ENCODE data around the gene MANBA.
"Not testable (repeated sequence)": the region's sequence is repeated elsewhere in the genome, so short reads cannot be mapped to it uniquely, and the experiment has no call there.

MANBA gene

DNA sequence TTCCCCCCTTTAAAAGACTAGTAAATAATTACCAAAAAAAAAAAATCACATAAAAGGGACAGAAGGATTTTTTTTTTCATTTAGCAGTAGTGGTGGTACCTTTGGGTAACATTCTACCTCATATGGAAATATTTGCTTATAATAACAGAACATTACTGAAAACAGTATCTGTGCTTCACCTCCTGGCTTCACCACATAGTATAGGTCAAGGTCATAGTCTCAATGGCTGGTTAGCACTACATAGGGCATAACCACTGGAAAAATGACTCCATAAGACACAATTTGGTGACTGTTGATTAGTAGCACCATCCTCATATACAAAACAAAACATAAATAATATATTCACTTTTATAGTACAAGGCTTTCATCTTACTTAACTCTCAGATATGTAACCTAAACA lies 34.7 kb downstream of the MANBA start:
- Histone ChIP-seq H3K36me3 (ENCODE audit: control insufficient read depth, insufficient read depth, low read length) (no peaks in the 10 kb centered on the region), H3K9me3 (ENCODE audit: control insufficient read depth, insufficient read depth, low read length) (no peaks in the 10 kb centered on the region), H3K4me3 (ENCODE audit: low read length) (no peak overlapping the region), H3K27ac (ENCODE audit: low read length) (no peak overlapping the region), H3K27me3 (ENCODE audit: control insufficient read depth, insufficient read depth, low read length) (no peaks in the 10 kb centered on the region), H3K4me1 (ENCODE audit: control insufficient read depth, insufficient read depth, low read length) (no peaks in the 10 kb centered on the region)
- DNase-seq (ENCODE audit: low read depth, low spot score): no peak

DNA sequence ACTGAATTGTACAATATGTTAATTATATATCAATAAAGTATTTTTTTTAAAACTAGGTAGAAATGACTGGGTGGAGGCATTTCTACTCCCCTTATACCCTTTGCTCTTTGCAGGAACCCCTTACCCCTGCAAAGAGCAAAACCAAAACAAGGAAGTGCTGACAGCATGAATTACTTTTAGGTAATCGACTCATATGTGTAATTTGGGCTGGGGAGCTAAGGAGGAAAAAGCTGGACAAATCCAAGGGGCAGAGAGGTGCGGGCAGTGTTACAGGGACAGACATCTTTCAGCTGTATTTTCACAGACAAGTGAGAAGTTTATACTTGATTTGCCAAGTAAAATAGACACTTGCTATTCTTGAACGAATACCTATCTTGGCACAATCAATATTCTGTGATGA lies 35.5 kb downstream of the MANBA start:
- H3K27ac ChIP-seq (ENCODE audit: low read length): no peak overlapping the region
- H3K9me3 ChIP-seq (ENCODE audit: control insufficient read depth, insufficient read depth, low read length): no peaks in the 10 kb centered on the region
- WGBS (ENCODE audit: insufficient coverage, insufficient read length): no CpG with 5 or more reads among the region's 3 CpGs
- H3K36me3 ChIP-seq (ENCODE audit: control insufficient read depth, insufficient read depth, low read length): no peaks in the 10 kb centered on the region
- H3K4me3 ChIP-seq (ENCODE audit: low read length): no peak overlapping the region
- no peaks in the 10 kb centered on the region for H3K4me1 ChIP-seq (ENCODE audit: control insufficient read depth, insufficient read depth, low read length)
- no peak for DNase-seq (ENCODE audit: low read depth, low spot score)
- H3K27me3 ChIP-seq (ENCODE audit: control insufficient read depth, insufficient read depth, low read length): no peaks in the 10 kb centered on the region

DNA sequence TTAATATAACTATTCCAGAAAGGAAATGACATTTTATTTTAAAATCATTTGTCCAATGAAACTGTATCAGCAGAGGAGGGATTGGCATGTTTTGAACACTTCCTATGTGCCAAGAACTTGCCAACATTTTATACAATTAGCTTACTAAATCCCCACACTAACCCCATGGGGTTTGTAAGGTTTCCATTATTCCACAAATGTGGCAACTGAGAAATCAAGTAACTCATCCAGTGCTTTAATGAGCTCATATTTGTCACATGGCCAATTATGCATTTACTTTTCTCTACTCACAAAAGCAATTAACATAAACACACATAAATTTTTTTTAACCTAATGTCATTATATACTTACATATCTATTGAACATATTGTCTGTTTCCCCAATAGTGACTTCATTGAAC lies 37.3 kb downstream of the MANBA start:
- no peaks in the 10 kb centered on the region for H3K36me3 ChIP-seq (ENCODE audit: control insufficient read depth, insufficient read depth, low read length)
- H3K9me3 ChIP-seq (ENCODE audit: control insufficient read depth, insufficient read depth, low read length): no peaks in the 10 kb centered on the region
- H3K4me3 ChIP-seq (ENCODE audit: low read length): no peak overlapping the region
- H3K4me1 ChIP-seq (ENCODE audit: control insufficient read depth, insufficient read depth, low read length): no peaks in the 10 kb centered on the region
- H3K27me3 ChIP-seq (ENCODE audit: control insufficient read depth, insufficient read depth, low read length): no peaks in the 10 kb centered on the region
- H3K27ac ChIP-seq (ENCODE audit: low read length): no peak overlapping the region
- DNase-seq (ENCODE audit: low read depth, low spot score): no peak

DNA sequence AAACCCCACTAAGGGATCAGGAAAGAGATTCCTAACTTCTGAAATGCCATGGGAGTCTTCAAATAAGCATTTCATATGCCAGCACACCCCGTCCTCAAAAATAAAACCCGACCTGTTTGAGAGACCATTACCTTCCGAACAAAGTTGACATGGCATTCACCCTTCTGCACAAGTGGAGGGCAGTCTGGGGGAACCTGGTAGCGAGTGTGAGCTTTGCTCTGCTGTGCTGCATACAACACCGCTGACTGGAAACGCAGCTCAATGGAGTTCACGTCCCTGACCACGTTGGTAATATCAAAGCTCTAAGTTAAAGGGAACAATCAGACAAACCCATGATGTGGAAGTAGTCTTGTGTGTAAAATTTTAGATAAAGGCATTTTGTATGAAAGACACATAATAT lies 38.0 kb downstream of the MANBA start:
- WGBS (ENCODE audit: insufficient coverage, insufficient read length): no CpG with 5 or more reads among the region's 8 CpGs
- no peaks in the 10 kb centered on the region for H3K4me1 ChIP-seq (ENCODE audit: control insufficient read depth, insufficient read depth, low read length)

DNA sequence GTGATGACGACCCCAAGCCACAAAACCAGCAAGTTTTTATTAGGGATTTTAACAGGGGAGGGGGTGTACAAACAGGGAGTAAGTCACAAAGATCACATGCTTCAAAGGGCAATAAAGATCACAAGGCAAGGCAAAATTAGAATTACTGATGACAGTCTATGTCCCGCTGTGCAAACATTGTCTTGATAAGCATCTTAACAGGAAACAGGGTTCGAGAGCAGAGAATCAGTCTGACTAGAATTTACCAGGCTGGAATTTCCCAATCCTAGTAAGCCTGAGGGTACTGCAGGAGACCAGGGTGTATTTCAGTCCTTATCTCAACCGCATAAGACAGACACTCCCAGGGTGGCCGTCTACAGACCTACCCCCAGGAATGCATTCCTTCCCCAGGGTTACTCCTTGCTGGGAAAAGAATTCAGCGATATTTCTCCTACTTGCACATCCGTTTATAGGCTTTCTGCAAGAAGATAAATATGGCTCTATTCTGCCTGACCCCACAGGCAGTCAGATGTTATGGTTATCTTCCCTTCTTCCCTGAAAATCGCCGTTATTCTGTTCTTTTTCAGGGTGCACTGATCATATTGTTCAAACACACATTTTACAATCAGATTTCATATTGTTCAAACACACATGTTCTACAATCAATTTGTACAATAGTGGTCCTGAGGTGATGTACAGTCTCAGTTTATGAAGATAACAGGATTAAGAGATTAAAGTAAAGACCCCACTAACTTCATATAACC lies 41.8 kb downstream of the MANBA start:
- H3K27ac ChIP-seq (ENCODE audit: low read length); H3K36me3 ChIP-seq (ENCODE audit: control insufficient read depth, insufficient read depth, low read length); H3K4me3 ChIP-seq (ENCODE audit: low read length); H3K27me3 ChIP-seq (ENCODE audit: control insufficient read depth, insufficient read depth, low read length); DNase-seq (ENCODE audit: low read depth, low spot score); H3K4me1 ChIP-seq (ENCODE audit: control insufficient read depth, insufficient read depth, low read length); H3K9me3 ChIP-seq (ENCODE audit: control insufficient read depth, insufficient read depth, low read length): not testable (repeated sequence)
- WGBS (ENCODE audit: insufficient coverage, insufficient read length): no CpG with 5 or more reads among the region's 9 CpGs

More for the DNA sequence above, 38.0 kb downstream of the MANBA start:
- no peak overlapping the region for H3K4me3 ChIP-seq (ENCODE audit: low read length)
- DNase-seq (ENCODE audit: low read depth, low spot score): no peak
- H3K9me3 ChIP-seq (ENCODE audit: control insufficient read depth, insufficient read depth, low read length): no peaks in the 10 kb centered on the region
- no peaks in the 10 kb centered on the region for H3K27me3 ChIP-seq (ENCODE audit: control insufficient read depth, insufficient read depth, low read length)
- H3K36me3 ChIP-seq (ENCODE audit: control insufficient read depth, insufficient read depth, low read length): no peaks in the 10 kb centered on the region
- H3K27ac ChIP-seq (ENCODE audit: low read length): no peak overlapping the region

DNA sequence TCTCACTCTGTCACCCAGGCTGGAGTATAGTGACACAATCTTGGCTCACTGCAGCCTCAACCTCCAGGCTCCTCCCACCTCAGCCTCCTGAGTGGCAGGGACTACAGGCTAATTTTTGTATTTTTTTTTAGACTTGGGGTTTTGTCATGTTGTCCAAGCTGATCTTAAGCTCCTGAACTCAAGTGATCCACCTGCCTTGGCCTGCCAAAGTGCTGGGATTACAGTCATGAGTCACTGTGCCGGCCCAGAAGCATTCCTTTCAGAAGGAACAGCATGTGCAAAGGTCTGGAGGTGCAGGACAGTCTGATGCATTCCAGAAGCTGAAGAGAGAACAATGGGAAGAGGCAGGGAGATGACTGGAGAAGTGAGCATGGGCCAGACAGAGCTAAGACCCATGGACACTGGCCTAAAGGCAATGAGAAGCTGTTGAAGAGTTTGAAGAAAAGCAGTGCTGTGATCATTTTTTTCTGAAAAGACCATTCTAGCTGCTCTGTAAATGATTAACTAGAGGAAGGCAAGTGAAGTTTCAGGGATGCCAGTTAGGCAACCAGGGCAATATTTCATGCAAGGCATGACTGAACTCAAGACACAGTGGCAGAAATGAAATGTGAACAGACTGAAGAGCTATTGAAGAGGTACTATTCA lies 43.2 kb downstream of the MANBA start:
- Histone ChIP-seq H3K9me3 (ENCODE audit: control insufficient read depth, insufficient read depth, low read length) (no peaks in the 10 kb centered on the region), H3K36me3 (ENCODE audit: control insufficient read depth, insufficient read depth, low read length) (no peaks in the 10 kb centered on the region), H3K27ac (ENCODE audit: low read length) (no peak overlapping the region), H3K27me3 (ENCODE audit: control insufficient read depth, insufficient read depth, low read length) (no peaks in the 10 kb centered on the region), H3K4me3 (ENCODE audit: low read length) (no peak overlapping the region), H3K4me1 (ENCODE audit: control insufficient read depth, insufficient read depth, low read length) (no peaks in the 10 kb centered on the region)
- WGBS (ENCODE audit: insufficient coverage, insufficient read length): no CpG with 5 or more reads among the region's 1 CpG
- DNase-seq (ENCODE audit: low read depth, low spot score): no peak

DNA sequence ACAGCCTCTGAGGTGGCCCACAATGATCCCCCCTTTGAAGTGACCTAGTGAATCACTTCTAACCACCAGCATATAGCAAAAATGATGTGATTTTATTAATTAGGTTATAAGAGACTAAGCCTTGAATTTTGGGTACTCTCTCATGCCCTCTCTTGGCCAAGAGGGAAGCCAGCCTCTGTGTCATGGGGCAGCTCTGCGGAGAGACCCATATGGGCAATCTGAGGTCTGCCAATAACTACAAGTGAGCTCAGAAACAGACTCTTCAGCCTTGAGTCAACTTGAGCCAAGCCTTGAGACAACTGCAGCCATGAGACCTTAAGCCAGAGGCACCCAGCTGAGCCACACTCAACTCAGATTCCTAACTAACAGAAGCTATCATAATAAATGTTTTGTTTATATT lies 45.7 kb downstream of the MANBA start:
- WGBS (ENCODE audit: insufficient coverage, insufficient read length): no CpG with 5 or more reads among the region's 1 CpG
- H3K27ac ChIP-seq (ENCODE audit: low read length): no peak overlapping the region
- H3K4me3 ChIP-seq (ENCODE audit: low read length): no peak overlapping the region
- no peak for DNase-seq (ENCODE audit: low read depth, low spot score)
- H3K36me3 ChIP-seq (ENCODE audit: control insufficient read depth, insufficient read depth, low read length): no peaks in the 10 kb centered on the region
- no peaks in the 10 kb centered on the region for H3K27me3 ChIP-seq (ENCODE audit: control insufficient read depth, insufficient read depth, low read length)
- H3K4me1 ChIP-seq (ENCODE audit: control insufficient read depth, insufficient read depth, low read length): no peaks in the 10 kb centered on the region
- H3K9me3 ChIP-seq (ENCODE audit: control insufficient read depth, insufficient read depth, low read length): no peaks in the 10 kb centered on the region

DNA sequence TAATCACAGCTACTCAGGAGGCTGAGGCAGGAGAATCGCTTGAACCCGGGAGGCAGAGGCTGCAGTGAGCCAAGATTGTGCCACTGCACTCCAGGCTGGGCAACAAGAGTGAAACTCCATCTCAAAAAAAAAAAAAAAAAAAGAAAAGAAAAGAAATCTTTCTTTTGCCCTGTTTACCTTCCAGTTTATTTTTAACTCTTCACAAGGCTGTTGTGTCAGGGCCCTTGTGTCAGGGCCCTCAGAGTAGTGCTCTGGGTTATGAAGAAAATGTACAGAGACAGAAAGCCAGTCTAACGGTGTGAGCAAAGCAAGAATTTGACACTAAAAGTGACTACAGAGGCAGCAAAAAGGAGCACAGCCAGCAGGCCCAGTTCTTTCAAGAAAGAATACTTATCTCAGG lies 47.0 kb downstream of the MANBA start:
- H3K36me3 ChIP-seq (ENCODE audit: control insufficient read depth, insufficient read depth, low read length); DNase-seq (ENCODE audit: low read depth, low spot score); H3K27me3 ChIP-seq (ENCODE audit: control insufficient read depth, insufficient read depth, low read length); H3K27ac ChIP-seq (ENCODE audit: low read length); H3K9me3 ChIP-seq (ENCODE audit: control insufficient read depth, insufficient read depth, low read length); H3K4me3 ChIP-seq (ENCODE audit: low read length); H3K4me1 ChIP-seq (ENCODE audit: control insufficient read depth, insufficient read depth, low read length): not testable (repeated sequence)
- no CpG with 5 or more reads among the region's 3 CpGs for WGBS (ENCODE audit: insufficient coverage, insufficient read length)

DNA sequence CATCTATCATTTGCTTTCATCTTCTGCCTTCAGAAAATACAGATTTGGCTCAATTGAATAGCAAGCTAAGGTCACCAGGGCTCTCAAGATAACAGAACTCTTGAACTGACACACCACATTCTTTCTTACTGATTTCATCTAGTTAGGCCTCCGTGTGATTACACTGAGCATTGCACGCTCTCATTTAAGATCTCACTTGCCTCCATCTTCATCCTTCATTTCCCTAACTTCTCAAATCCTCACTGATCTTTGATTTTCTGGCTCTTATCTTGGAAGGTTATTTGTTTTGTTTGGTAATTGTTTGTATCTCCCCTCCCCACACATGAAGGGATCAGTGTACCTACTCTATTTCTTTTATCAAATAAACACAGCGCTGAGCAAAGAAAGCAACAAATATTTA lies 47.7 kb downstream of the MANBA start:
- WGBS (ENCODE audit: insufficient coverage, insufficient read length): no CpG with 5 or more reads among the region's 3 CpGs
- H3K4me3 ChIP-seq (ENCODE audit: low read length): no peak overlapping the region
- H3K27ac ChIP-seq (ENCODE audit: low read length): no peak overlapping the region
- no peaks in the 10 kb centered on the region for H3K27me3 ChIP-seq (ENCODE audit: control insufficient read depth, insufficient read depth, low read length)
- no peaks in the 10 kb centered on the region for H3K9me3 ChIP-seq (ENCODE audit: control insufficient read depth, insufficient read depth, low read length)
- no peaks in the 10 kb centered on the region for H3K36me3 ChIP-seq (ENCODE audit: control insufficient read depth, insufficient read depth, low read length)
- no peak for DNase-seq (ENCODE audit: low read depth, low spot score)
- H3K4me1 ChIP-seq (ENCODE audit: control insufficient read depth, insufficient read depth, low read length): no peaks in the 10 kb centered on the region

DNA sequence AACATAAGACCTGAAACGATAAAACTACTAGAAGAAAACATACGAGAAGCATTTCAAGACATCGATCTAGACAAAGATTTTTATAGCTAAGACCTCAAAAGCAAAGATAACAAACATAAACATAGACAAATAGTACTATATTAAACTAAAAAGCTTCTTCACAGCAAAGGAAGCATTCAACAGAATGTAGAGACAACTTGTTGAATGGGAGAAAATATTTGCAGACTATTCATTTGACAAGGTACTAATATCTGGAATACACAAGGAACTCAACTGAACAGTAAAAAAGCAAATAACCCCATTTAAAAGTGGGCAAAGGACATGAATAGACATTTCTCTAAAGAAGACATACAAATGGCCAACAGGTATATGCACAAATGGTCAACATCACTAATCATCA lies 49.8 kb downstream of the MANBA start:
- H3K27me3 ChIP-seq (ENCODE audit: control insufficient read depth, insufficient read depth, low read length): no peaks in the 10 kb centered on the region
- no peaks in the 10 kb centered on the region for H3K36me3 ChIP-seq (ENCODE audit: control insufficient read depth, insufficient read depth, low read length)
- no CpG with 5 or more reads among the region's 3 CpGs for WGBS (ENCODE audit: insufficient coverage, insufficient read length)
- H3K27ac ChIP-seq (ENCODE audit: low read length): no peak overlapping the region
- DNase-seq (ENCODE audit: low read depth, low spot score): no peak
- no peak overlapping the region for H3K4me3 ChIP-seq (ENCODE audit: low read length)
- H3K4me1 ChIP-seq (ENCODE audit: control insufficient read depth, insufficient read depth, low read length): no peaks in the 10 kb centered on the region
- no peaks in the 10 kb centered on the region for H3K9me3 ChIP-seq (ENCODE audit: control insufficient read depth, insufficient read depth, low read length)

DNA sequence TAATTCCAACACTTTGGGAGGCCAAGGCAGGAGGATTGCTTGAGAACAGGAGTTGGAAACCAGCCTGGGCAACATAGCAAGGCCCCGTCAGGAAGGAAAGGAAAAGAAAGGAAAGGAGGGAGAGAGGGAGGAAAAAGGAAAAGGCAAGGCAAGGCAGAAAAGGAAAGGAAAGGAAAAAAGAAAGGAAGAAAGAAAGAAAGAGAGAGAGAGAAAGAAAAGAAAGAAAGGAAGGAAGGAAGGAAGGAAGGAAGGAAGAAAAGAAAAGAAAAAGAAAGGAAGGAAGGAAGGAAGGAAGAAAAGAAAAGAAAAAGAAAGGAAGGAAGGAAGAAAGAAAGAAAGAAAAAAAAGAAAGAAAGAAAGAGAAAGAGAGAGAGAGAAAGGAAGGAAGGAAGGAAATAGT lies 51.7 kb downstream of the MANBA start:
- H3K27me3 ChIP-seq (ENCODE audit: control insufficient read depth, insufficient read depth, low read length): not testable (repeated sequence)
- no CpG with 5 or more reads among the region's 1 CpG for WGBS (ENCODE audit: insufficient coverage, insufficient read length)

More for the DNA sequence above, 51.7 kb downstream of the MANBA start:
- not testable (repeated sequence) for H3K4me1 ChIP-seq (ENCODE audit: control insufficient read depth, insufficient read depth, low read length); H3K27ac ChIP-seq (ENCODE audit: low read length); H3K9me3 ChIP-seq (ENCODE audit: control insufficient read depth, insufficient read depth, low read length); H3K4me3 ChIP-seq (ENCODE audit: low read length); H3K36me3 ChIP-seq (ENCODE audit: control insufficient read depth, insufficient read depth, low read length); DNase-seq (ENCODE audit: low read depth, low spot score)
